Astrocyte of the spinal cord (primary cell): ENCODE data around the gene NPC1.

Experiments
- DNase-seq: peaks from one replicate; pipeline ENCODE4 v3.0.0; 2011; ENCODE audit warnings: low read depth, low spot score
- H3K4me3 ChIP-seq: 2 replicates; pipeline ENCODE4 v1.5.1; 2011; ENCODE audit warnings: low read depth, mild to moderate bottlenecking, low read length, moderate library complexity
- in situ Hi-C: cut with HindIII; loops from 2 replicates; pipeline ENCODE4 v1.10.0; 2017; ENCODE audit warnings: low sequenced_read_pairs
- TF ChIP-seq, protein P1 (sequence below): IDR thresholded peaks from 2 replicates; pipeline ENCODE4 v1.5.1; 2012; ENCODE audit warnings: low read depth, mild to moderate bottlenecking, low read length, inconsistent platforms

Gene NPC1

GRCh38 chr18:23484561-23485182 lies 101.6 kb downstream of the NPC1 start:
- TF ChIP-seq, protein P1, sequence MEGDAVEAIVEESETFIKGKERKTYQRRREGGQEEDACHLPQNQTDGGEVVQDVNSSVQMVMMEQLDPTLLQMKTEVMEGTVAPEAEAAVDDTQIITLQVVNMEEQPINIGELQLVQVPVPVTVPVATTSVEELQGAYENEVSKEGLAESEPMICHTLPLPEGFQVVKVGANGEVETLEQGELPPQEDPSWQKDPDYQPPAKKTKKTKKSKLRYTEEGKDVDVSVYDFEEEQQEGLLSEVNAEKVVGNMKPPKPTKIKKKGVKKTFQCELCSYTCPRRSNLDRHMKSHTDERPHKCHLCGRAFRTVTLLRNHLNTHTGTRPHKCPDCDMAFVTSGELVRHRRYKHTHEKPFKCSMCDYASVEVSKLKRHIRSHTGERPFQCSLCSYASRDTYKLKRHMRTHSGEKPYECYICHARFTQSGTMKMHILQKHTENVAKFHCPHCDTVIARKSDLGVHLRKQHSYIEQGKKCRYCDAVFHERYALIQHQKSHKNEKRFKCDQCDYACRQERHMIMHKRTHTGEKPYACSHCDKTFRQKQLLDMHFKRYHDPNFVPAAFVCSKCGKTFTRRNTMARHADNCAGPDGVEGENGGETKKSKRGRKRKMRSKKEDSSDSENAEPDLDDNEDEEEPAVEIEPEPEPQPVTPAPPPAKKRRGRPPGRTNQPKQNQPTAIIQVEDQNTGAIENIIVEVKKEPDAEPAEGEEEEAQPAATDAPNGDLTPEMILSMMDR = no peak
- in situ Hi-C loops = no loop called here
- H3K4me3 ChIP-seq = no peak overlapping the region
- no peak for DNase-seq
